DOHH2 (cell line): ENCODE results near the gene PROK2.

Experiments used
- H3F3A ChIP-seq: fragments of 200-600 bp; sonication (generic), shearing (Covaris generic); 2 replicates; pipeline ENCODE4 v1.6.0; 2016; ENCODE audit warnings: antibody characterized with exemption, mild to moderate bottlenecking; ENCODE audit not compliant: control insufficient read depth, insufficient read depth
- H3K27ac ChIP-seq: fragments of 200-600 bp; sonication (generic); 2 replicates; pipeline ENCODE4 v1.5.1; 2014; ENCODE audit warnings: low read depth, mild to moderate bottlenecking, low read length, moderate library complexity
- H3K27me3 ChIP-seq: fragments of 200-600 bp; sonication (generic); 2 replicates; pipeline ENCODE4 v1.6.1; 2014; ENCODE audit warnings: mild to moderate bottlenecking, low read length, mixed read lengths; ENCODE audit not compliant: control insufficient read depth
- H3K36me3 ChIP-seq: fragments of 200-600 bp; sonication (generic); 2 replicates; pipeline ENCODE4 v1.6.1; 2014; ENCODE audit warnings: mild to moderate bottlenecking, low read length, moderate library complexity, mixed read lengths; ENCODE audit not compliant: control insufficient read depth
- H3K4me1 ChIP-seq: fragments of 200-600 bp; sonication (generic); 2 replicates; pipeline ENCODE4 v1.6.1; 2014; ENCODE audit warnings: mild to moderate bottlenecking, low read length, mixed read lengths; ENCODE audit not compliant: control insufficient read depth
- H3K4me2 ChIP-seq: fragments of 200-600 bp; sonication (generic); 2 replicates; pipeline ENCODE4 v1.6.0; 2014; ENCODE audit warnings: mild to moderate bottlenecking, low read length, moderate library complexity
- H3K4me3 ChIP-seq: fragments of 200-600 bp; sonication (generic); 2 replicates; pipeline ENCODE4 v1.5.1; 2014; ENCODE audit warnings: mild to moderate bottlenecking, low read length, mixed read lengths
- H3K79me2 ChIP-seq: fragments of 200-600 bp; sonication (generic); 2 replicates; pipeline ENCODE4 v1.6.1; 2014; ENCODE audit warnings: mild to moderate bottlenecking, low read length, mixed read lengths; ENCODE audit not compliant: control insufficient read depth
- H3K9me2 ChIP-seq: fragments of 200-600 bp; sonication (generic); replicated peaks from 2 replicates; pipeline ENCODE4 v1.6.1; 2014; ENCODE audit warnings: mild to moderate bottlenecking, low read length, mixed read lengths; ENCODE audit not compliant: control insufficient read depth
- H3K9me3 ChIP-seq: fragments of 200-600 bp; sonication (generic); 2 replicates; pipeline ENCODE4 v1.6.1; 2014; ENCODE audit warnings: antibody characterized with exemption, low read length, mixed read lengths; ENCODE audit not compliant: control insufficient read depth, insufficient read depth
- H4K20me1 ChIP-seq: fragments of 200-600 bp; sonication (generic); 2 replicates; pipeline ENCODE4 v1.6.0; 2014; ENCODE audit warnings: low read depth, mild to moderate bottlenecking, antibody characterized with exemption, low read length, moderate library complexity; ENCODE audit not compliant: control insufficient read depth, insufficient read depth
- EZH2phosphoT487 ChIP-seq: fragments of 200-600 bp; sonication (generic); IDR thresholded peaks from 2 replicates; pipeline ENCODE4 v1.6.1; 2017; ENCODE audit warnings: borderline replicate concordance, mild to moderate bottlenecking, antibody characterized with exemption, low read length, moderate library complexity, mixed read lengths
- TF ChIP-seq, protein P1 (sequence below): fragments of 200-600 bp; sonication (generic); IDR thresholded peaks from one replicate; pipeline ENCODE4 v1.5.1; 2014; ENCODE audit warnings: antibody characterized with exemption, mild to moderate bottlenecking, low read depth, low read length; ENCODE audit not compliant: poor library complexity, severe bottlenecking

The PROK2 gene

DNA sequence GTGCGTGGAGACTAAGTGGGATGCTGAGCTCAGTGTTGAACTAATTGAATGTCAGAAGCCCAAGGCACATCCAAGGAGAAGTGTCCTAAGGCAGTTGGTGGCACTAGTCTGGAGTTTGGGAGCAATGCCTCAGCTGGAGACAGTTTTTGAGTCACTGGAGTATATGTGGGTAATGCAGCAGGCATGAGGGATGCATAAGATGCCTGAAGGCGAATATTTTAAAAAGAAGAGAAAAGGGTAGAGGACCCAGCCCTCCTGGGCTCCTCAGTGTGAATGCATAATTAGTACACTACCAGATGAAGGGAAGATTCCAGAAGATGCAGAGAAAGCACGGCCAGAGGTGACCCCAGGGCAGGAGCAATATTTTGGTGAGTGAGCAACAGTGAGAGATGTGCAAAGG, 25.1 kb upstream of the PROK2 start:
- no peaks in the 10 kb centered on the region for H3K9me2 ChIP-seq
- H3K36me3 ChIP-seq: no peaks in the 10 kb centered on the region
- H4K20me1 ChIP-seq: no peaks in the 10 kb centered on the region
- peaks cover 14% of the 10 kb centered on the region for H3K27me3 ChIP-seq
- H3K4me1 ChIP-seq: no peaks in the 10 kb centered on the region
- TF ChIP-seq, protein P1, sequence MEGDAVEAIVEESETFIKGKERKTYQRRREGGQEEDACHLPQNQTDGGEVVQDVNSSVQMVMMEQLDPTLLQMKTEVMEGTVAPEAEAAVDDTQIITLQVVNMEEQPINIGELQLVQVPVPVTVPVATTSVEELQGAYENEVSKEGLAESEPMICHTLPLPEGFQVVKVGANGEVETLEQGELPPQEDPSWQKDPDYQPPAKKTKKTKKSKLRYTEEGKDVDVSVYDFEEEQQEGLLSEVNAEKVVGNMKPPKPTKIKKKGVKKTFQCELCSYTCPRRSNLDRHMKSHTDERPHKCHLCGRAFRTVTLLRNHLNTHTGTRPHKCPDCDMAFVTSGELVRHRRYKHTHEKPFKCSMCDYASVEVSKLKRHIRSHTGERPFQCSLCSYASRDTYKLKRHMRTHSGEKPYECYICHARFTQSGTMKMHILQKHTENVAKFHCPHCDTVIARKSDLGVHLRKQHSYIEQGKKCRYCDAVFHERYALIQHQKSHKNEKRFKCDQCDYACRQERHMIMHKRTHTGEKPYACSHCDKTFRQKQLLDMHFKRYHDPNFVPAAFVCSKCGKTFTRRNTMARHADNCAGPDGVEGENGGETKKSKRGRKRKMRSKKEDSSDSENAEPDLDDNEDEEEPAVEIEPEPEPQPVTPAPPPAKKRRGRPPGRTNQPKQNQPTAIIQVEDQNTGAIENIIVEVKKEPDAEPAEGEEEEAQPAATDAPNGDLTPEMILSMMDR: no peak
- TF ChIP-seq EZH2phosphoT487: no peak
- H3K4me2 ChIP-seq: no peak overlapping the region
- H3K27ac ChIP-seq: no peak overlapping the region
- no peaks in the 10 kb centered on the region for H3F3A ChIP-seq
- H3K9me3 ChIP-seq: no peaks in the 10 kb centered on the region
- H3K79me2 ChIP-seq: no peaks in the 10 kb centered on the region
- no peak overlapping the region for H3K4me3 ChIP-seq

- no peaks in the 10 kb centered on the region for H3K79me2 ChIP-seq
- H3K27ac ChIP-seq: no peak overlapping the region
- no peaks in the 10 kb centered on the region for H4K20me1 ChIP-seq
- no peaks in the 10 kb centered on the region for H3F3A ChIP-seq
- no peaks in the 10 kb centered on the region for H3K9me3 ChIP-seq
- H3K9me2 ChIP-seq: no peaks in the 10 kb centered on the region
- TF ChIP-seq, protein P1: no peak
- no peak for TF ChIP-seq EZH2phosphoT487
- peaks cover 9% of the 10 kb centered on the region; the same call in 1 of the 2 replicates for H3K27me3 ChIP-seq
- H3K4me2 ChIP-seq: no peak overlapping the region
- H3K4me3 ChIP-seq: no peak overlapping the region
- no peaks in the 10 kb centered on the region for H3K36me3 ChIP-seq
- H3K4me1 ChIP-seq: no peaks in the 10 kb centered on the region
Observed at GRCh38 chr3:71809321-71810026, 24.5 kb upstream of the PROK2 start.

GRCh38 chr3:71806736-71807135, 21.8 kb upstream of the PROK2 start:
- peaks cover 6% of the 10 kb centered on the region; the same call in 1 of the 2 replicates for H3K27me3 ChIP-seq
- H3K27ac ChIP-seq: no peak overlapping the region
- TF ChIP-seq, protein P1: no peak
- TF ChIP-seq EZH2phosphoT487: no peak
- H3K4me1 ChIP-seq: no peaks in the 10 kb centered on the region
- H4K20me1 ChIP-seq: no peaks in the 10 kb centered on the region
- no peaks in the 10 kb centered on the region for H3F3A ChIP-seq
- H3K4me2 ChIP-seq: no peak overlapping the region
- H3K36me3 ChIP-seq: no peaks in the 10 kb centered on the region
- H3K9me2 ChIP-seq: no peaks in the 10 kb centered on the region
- H3K9me3 ChIP-seq: no peaks in the 10 kb centered on the region
- no peaks in the 10 kb centered on the region for H3K79me2 ChIP-seq
- H3K4me3 ChIP-seq: no peak overlapping the region
